ENCODE measurements around the gene CD4.
"Not testable (repeated sequence)": the region's sequence is repeated elsewhere in the genome, so short reads cannot be mapped to it uniquely, and the experiment has no call there.

CD4 gene

DNA sequence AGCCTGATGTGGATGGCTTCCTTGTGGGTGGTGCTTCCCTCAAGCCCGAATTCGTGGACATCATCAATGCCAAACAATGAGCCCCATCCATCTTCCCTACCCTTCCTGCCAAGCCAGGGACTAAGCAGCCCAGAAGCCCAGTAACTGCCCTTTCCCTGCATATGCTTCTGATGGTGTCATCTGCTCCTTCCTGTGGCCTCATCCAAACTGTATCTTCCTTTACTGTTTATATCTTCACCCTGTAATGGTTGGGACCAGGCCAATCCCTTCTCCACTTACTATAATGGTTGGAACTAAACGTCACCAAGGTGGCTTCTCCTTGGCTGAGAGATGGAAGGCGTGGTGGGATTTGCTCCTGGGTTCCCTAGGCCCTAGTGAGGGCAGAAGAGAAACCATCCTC lies 81.0 kb downstream of the CD4 start:
- H3K4me1 ChIP-seq (ENCODE audit: control insufficient read depth, insufficient read depth, low read length, unreplicated experiment), result peaks cover 38% of the 10 kb centered on the region
- not testable (repeated sequence) for H2AFZ ChIP-seq (ENCODE audit: low read length, unreplicated experiment); H3K27me3 ChIP-seq (ENCODE audit: insufficient read depth, low read length); H3K4me3 ChIP-seq (ENCODE audit: low read depth, low read length)
- peaks cover 12% of the 10 kb centered on the region; the same call in 1 of the 2 replicates for H3K36me3 ChIP-seq (ENCODE audit: insufficient read depth, low read length)
- H3K27ac ChIP-seq (ENCODE audit: low read depth, low read length), result peak overlapping the region; percentile 46
- H3K79me2 ChIP-seq (ENCODE audit: control insufficient read depth, insufficient read depth, low read length, unreplicated experiment), result peaks cover 31% of the 10 kb centered on the region

All from ACC112 (cell line).